Measurements from ENCODE around the gene DNMT3A.
A peak's percentile ranks its signal among the peaks of the same experiment; 100 is the strongest.

Gene DNMT3A

GRCh38 chr2:25324251-25324650 lies 17.5 kb downstream of the DNMT3A start:
- DNase-seq: no peak

DNA sequence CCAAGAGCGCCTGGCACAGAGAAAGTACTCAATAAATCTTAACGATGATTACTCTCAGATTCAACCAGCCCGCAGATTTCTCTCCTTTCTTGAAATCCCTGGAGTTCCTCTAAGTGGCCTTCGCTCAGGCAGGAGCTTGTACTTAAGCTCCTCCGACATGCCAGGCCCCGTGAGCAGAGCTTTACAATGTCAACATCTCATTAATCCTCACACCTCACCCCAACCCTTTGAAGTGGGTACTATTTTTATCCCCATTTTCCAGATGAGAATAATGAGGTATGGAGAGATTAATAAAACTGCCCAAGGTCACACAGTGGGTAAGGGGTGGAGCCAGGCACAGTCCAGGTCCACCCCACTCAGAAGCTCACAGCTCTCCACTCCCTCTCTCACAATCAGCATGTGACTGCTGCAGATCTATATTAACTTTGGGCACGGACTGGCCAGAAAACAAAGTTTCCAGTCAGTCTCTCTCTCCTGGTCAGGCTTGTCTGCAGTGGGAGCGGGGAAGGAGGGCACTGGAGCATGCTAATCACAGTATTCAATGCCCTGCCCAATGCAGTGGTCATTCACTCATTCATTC lies 18.0 kb downstream of the DNMT3A start:
- no peak for DNase-seq

DNA sequence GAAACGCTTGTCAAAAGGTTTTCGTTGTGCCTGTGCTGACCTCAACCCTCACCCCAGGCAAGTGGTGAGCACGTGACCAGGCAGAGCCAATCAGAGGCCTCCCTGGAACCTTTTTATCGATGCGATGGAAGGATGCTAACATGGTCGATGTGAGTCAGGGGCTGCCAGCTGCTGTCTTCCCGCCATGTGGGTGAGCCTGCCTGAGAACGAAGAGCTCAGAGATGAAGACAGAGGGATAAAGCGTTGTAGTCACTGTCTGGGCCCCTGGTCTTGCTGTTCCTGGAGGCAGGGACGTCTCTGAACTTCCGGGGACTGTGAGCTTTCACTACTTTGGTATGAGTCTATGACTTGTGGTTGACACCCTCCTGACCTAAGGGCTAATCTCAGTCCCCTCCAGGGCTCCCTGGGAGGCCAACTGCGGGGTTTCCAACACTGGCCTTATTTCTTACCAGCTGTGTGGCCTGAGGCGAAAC lies 18.6 kb downstream of the DNMT3A start:
- no peak for DNase-seq

GRCh38 chr2:25322312-25322711 lies 19.4 kb downstream of the DNMT3A start:
- no peak for DNase-seq

GRCh38 chr2:25320077-25320476 lies 21.6 kb downstream of the DNMT3A start:
- no peak for DNase-seq

- no peak for DNase-seq
These were observed 25.6 kb downstream of the DNMT3A start for GRCh38 chr2:25316101-25316500.

- DNase-seq: no peak
These were observed 26.4 kb downstream of the DNMT3A start for GRCh38 chr2:25315316-25315680.

DNA sequence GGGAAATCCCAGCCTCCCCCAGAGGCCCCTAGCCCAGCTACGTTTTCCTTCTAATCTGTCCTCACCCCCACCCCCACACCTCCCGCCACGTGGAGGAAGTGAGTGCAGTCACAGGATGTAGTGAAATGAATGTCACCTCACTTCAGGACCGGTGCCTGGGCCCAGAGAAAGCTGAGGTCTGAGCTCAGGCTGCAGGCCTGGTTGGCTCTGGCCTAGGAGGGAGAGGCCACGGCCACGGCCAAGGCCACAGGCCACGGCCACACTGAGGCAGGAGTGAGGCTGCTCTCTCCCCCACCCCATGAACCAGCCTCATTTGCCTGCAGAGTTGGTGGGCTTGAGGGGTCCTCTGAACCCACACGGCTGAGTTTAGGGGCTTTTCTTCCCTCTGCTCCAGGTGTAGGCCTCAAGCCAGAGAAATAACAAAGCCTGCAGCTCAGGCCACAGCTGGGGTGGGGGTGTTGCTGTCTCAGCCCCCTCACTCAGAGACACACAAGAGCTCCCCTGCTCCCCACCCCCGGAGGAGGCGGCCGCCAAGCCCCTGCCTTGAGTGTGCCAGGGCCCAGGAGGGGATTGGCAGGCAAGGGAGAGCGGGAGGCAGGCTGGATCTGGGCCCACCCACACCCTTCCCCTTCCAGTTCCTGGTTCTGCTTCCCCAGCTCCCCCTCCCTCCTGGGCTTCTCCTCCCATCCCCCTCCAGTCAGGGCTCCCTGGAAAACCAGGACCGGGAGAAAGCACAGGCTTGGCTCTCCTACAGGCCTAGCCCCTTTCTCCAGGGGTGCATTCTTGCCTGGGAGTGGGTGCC lies 27.0 kb downstream of the DNMT3A start:
- peak; percentile 87 for DNase-seq

DNA sequence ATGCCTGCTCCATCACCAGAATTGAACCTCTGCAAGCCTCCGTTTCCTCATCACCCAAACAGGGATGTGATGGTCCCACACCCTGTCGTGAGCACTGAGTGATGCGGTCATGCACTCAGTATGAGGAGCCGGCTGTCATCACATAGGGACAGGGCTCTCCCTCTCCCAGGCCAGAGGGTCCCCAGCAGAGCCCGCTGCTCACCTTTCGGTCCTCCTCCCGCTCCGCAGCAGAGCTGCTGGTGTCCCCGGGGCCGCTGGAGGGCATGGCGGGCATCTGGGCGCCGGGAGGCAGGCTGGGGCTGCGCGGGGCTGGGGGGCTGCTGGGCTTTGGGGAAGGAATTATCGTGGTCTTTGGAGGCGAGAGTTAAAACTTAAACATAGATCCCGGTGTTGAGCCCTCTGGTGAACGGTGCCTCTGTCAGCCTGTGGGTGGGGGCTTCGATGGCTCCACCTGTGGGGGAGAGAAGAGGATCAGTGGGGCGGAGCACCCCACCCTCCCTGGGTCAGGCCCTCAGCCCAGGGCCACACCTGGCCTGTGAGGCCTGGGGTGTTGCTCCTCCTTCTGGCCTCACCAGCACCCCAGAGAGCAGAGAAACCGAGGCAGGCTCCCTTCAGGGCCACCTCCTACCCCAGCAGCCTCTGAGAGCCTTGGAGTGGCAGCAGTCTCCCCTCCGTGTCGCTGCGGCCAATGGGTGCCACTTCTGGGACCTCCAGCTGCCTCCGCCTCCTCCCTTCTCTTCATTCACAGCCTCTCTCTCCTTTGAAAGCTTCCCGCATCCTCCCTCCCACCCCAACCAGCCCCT lies 27.8 kb downstream of the DNMT3A start:
- no peak for DNase-seq

DNA sequence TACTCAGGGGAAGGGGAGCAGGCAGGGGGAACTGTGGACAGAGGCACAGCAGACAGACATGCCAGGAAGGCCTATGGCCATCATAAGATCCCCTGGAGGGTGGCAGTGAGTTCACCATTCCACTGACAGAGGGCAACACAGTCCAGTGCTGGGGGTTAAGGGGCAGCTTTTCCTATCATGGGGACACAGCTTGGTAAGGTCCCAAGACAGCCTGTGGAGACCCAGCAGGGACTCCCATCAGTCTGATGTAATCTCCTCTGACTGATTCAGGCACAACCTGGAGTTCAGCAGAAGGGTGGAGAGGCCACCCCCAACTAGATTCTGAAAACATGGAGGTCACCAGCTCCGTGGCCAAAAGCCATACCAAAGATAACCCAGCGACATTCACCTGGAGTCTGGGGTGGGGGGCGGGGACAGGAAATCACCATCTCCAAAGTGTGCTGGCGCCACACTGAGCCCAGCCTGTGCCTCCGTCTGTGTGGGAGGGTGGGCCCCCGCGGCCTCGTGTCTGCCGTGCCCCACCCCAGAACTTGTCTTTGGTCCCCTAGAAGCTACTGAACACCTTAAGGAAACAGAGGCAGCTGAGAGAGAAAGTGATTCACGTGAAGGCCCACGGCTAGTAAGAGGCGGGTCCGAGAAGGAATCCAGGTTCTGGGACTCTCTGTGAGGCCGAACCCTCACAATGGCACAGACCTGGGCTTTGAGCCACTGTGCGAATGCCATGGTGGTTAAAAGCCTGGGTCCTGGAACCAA lies 28.6 kb downstream of the DNMT3A start:
- no peak for DNase-seq

DNA sequence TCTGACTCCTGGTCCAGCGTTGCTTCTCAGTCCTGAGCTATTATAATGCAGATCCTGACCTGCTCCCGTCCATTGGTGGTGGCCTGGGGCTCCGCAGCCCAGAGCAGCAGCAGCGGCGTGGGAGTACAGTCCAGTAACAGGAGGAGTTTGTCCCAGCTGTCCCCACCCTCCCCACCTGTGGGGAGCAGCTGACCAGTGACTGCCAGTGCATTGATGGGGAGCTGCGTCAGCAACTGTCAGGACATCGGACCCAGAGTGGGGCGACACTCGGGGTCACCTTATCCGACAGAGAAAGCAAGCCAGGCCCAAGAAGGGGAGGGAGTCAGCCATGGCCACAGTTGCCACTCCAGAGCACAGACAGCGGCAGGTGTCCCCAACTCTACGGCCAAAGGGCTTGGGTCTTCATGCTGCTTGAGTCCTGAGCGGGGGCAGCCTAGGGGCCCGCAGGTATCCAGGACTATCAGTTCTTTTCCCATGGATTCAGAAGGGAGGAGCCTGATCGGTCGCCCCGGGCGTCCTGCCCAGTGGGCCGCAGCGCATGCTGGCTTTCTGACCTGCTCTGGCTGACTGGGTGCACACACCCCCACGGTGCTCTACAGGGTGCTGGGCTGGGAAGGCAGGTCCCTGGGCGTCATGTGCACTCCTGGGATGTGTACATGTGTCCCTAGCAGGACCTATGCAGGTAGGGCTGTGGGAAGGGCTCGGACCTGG lies 29.7 kb downstream of the DNMT3A start:
- no peak for DNase-seq

DNA sequence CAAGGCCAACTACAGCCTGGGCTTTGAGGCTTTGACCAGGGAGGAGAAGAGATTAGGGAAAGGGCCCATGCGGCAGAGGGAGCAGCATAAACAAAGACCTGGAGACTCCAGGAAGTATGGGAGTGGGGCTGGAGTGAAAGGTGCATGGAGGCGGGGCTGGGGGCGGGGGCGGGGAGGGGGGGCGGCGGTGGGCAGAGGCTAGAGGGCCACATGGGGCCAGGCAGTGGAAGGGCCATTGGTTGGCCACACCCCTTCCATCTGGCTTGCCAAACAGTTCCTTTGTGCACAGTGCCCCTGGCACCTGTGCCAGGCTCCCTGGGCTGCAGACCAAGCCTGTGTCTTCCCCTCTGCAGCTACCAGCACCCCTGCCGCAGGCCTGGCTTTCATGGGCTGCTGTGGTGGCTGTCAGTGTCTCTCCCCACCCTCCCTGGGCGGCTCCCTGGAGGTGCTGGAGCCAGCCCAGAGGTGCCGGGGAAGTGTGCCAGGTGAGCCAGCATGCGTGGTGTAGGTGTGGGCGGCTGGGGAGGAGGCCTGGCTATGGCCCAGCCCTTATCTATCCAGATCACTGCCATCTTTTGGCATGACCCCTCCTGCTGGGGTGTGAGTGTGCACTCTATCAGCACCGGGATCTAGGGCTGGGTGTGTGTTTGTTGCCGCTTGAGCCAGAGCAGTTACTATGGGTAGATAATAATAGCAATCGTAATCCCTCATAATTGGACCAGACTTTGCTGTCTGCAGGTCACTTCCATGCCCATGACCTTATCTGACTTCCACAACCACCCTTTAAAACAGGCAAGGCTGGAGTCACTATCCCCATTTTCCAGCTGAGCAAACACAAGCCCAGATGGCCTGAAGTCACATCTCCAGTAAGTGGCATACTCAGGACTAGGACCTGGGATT lies 30.5 kb downstream of the DNMT3A start:
- no peak for DNase-seq

DNA sequence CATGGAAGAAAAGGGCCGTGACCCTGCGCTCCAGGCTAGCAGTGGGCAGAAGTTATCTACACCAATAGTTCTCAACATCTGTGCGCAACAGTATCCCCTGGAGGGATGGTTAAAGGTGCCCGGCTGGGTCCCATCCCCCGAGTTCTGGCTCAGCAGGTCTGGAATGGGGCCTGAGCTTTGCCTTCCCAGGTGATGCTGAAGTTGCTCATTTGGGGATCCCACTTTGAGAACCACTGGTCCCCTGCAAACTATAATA lies 31.1 kb downstream of the DNMT3A start:
- no peak for DNase-seq

DNA sequence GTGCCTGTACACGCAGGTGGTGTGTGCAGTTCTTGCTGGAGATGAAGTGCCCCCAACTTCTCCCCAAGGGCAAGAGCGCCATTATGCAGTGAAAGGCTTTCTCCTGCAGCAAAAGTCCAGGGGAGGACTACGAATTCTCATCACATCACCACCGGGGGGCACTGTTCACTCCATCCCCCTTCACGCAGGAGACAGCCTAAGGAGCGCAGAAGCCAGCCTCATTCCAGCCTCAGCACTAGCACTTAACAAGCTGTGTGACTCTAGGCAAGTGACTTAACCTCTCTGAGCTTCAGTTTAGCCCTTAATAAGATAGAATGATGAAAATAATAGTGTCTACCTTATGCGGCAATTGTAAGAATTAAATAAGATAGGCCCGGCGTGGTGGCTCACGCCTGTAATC lies 32.3 kb downstream of the DNMT3A start:
- DNase-seq: peak; percentile 73

DNA sequence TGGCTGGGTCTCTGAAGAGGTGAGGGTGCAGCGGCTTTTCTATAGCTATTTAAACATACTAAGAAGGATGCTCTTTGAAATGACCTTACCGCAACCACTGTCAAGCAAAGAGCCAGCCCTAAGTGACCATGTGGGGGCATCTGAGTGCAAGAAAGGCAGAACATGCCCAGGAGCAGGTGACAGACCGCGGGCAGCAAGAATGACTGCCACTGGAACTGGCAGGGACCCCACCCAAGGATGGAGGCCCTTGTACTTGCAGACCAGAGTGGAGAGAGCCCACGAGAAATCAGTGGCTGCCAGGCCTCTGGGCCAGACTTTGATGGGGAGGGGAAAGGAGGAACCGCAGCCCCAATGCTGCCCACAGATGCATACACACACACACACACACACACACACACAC lies 33.1 kb downstream of the DNMT3A start:
- no peak for DNase-seq

GRCh38 chr2:25307949-25308557 lies 33.7 kb downstream of the DNMT3A start:
- no peak for DNase-seq

DNA sequence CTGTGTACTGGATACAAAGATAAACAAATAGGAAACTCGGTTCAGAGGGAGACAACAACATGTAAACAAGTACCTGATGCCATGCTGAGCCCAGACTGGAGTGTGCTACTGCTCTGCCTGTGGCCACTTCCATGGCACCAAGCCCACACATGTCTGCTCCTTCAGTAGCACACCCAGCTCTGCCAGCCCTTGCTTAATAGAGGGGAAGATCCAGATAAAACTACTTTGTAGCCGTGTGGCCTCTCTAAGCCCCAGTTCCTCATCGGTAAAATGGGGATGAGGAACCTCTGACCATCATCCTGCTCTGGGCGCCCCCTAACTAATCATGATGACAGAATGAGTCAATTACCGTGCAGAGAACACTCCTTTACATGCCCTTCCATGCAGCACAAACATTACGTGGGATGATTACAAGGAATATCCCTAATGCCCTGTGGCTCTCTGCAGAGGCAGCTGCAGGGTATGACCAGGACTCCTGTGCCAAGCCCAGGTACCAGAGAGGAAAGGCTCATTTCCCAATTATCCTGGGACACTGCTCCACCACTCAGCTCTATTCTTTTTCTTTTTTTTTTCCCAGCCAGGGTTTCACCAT lies 34.9 kb downstream of the DNMT3A start:
- no peak for DNase-seq

- peak; percentile 79 for DNase-seq
These were observed 36.0 kb downstream of the DNMT3A start for GRCh38 chr2:25305775-25306174.

GRCh38 chr2:25304826-25305596 lies 36.7 kb downstream of the DNMT3A start:
- DNase-seq: no peak

DNA sequence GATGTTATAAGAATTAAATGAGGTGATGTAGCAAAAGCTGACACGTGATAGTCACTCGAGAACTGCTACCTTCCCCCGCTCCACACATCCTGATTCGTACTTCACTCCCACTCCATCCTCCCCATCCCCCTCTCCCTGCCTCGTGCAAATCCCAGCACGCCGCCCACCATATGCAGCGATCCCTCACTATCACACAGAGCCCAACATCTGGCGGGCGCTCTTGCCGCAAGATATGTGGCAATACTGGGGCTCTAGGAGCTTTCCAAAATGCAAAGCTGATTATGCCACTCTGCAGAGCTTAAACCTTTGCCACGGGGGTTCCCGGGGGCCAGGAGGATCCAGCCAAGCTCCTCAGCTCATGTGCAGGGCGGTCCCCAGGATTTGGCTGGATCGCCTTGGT lies 37.4 kb downstream of the DNMT3A start:
- DNase-seq: no peak
